Loucy (cell line): ENCODE data around the gene ZNF692.
"Not testable (repeated sequence)": the region's sequence is repeated elsewhere in the genome, so short reads cannot be mapped to it uniquely, and the experiment has no call there.

Experiments used
- H2AFZ ChIP-seq: fragments of 200-600 bp; sonication (generic); 2 replicates; pipeline ENCODE4 v1.6.0; 2016; ENCODE audit warnings: antibody characterized with exemption, mild to moderate bottlenecking, low read length, moderate library complexity
- H3F3A ChIP-seq: fragments of 200-600 bp; 2 replicates; pipeline ENCODE4 v1.6.0; 2016; ENCODE audit warnings: antibody characterized with exemption, low read depth, mild to moderate bottlenecking
- H3K27me3 ChIP-seq: fragments of 200-600 bp; sonication (generic); 2 replicates; pipeline ENCODE4 v1.6.1; 2014; ENCODE audit warnings: low read length, mild to moderate bottlenecking; ENCODE audit not compliant: insufficient read depth, poor library complexity, severe bottlenecking
- H3K36me3 ChIP-seq: fragments of 200-600 bp; sonication (generic); 2 replicates; pipeline ENCODE4 v1.6.1; 2016; ENCODE audit warnings: low read length; ENCODE audit not compliant: insufficient read depth
- H3K4me1 ChIP-seq: fragments of 200-600 bp; sonication (generic); 2 replicates; pipeline ENCODE4 v1.5.1; 2014; ENCODE audit warnings: low read length, mild to moderate bottlenecking; ENCODE audit not compliant: insufficient read depth, poor library complexity, severe bottlenecking
- H3K4me2 ChIP-seq: fragments of 200-600 bp; sonication (generic); 2 replicates; pipeline ENCODE4 v1.6.0; 2014; ENCODE audit warnings: antibody characterized with exemption, low read length, low read depth, mild to moderate bottlenecking; ENCODE audit not compliant: poor library complexity, severe bottlenecking
- H3K4me3 ChIP-seq: fragments of 200-600 bp; sonication (generic); 2 replicates; pipeline ENCODE4 v1.5.1; 2014; ENCODE audit warnings: low read length, mild to moderate bottlenecking, mixed read lengths; ENCODE audit not compliant: poor library complexity, severe bottlenecking
- H3K79me2 ChIP-seq: fragments of 200-600 bp; sonication (generic); 2 replicates; pipeline ENCODE4 v1.6.1; 2014; ENCODE audit warnings: low read length; ENCODE audit not compliant: insufficient read depth
- H3K9ac ChIP-seq: fragments of 200-600 bp; sonication (generic); 2 replicates; pipeline ENCODE4 v1.6.0; 2014; ENCODE audit warnings: mild to moderate bottlenecking, low read depth, low read length, moderate library complexity; ENCODE audit not compliant: poor library complexity, severe bottlenecking
- H3K9me2 ChIP-seq: fragments of 200-600 bp; sonication (generic); replicated peaks from 2 replicates; pipeline ENCODE4 v1.6.1; 2016; ENCODE audit warnings: low read depth, low read length, mixed read lengths
- H3K9me3 ChIP-seq: fragments of 200-600 bp; sonication (generic); 2 replicates; pipeline ENCODE4 v1.6.1; 2014; ENCODE audit warnings: mild to moderate bottlenecking, antibody characterized with exemption, low read length, low read depth; ENCODE audit not compliant: insufficient read depth
- H4K20me1 ChIP-seq: fragments of 200-600 bp; sonication (generic); 2 replicates; pipeline ENCODE4 v1.6.0; 2014; ENCODE audit warnings: antibody characterized with exemption, low read length, mild to moderate bottlenecking; ENCODE audit not compliant: insufficient read depth, poor library complexity, severe bottlenecking
- EZH2phosphoT487 ChIP-seq: fragments of 200-600 bp; IDR thresholded peaks from 2 replicates; pipeline ENCODE4 v1.6.1; 2018; ENCODE audit warnings: antibody characterized with exemption, mild to moderate bottlenecking, moderate library complexity, borderline replicate concordance
- TF ChIP-seq, protein P1 (sequence below): fragments of 200-600 bp; sonication (generic); conservative IDR thresholded peaks from 2 replicates; pipeline ENCODE4 v1.5.1; 2014; ENCODE audit warnings: mild to moderate bottlenecking, antibody characterized with exemption, low read length

ZNF692 gene

DNA sequence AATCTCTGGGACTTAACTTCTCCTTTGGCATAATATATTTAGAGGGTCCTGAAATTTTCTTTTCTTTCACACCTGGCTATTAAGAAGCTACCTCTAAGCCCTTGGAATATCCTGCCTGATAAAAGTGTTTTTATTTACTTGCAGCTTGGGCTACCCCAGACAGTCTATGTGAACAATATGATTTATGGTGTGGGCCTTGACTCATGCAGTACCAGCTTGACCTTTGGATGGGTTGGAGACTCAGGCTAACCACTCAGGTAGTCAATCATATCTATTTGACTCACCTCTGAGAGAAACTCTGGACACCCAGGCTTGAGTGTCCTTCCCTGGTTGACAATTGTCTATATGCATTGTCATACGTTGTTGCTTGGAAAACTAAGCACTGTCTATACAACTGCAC is 33.7 kb upstream of the ZNF692 start:
- no peak for TF ChIP-seq EZH2phosphoT487
- TF ChIP-seq, protein P1, sequence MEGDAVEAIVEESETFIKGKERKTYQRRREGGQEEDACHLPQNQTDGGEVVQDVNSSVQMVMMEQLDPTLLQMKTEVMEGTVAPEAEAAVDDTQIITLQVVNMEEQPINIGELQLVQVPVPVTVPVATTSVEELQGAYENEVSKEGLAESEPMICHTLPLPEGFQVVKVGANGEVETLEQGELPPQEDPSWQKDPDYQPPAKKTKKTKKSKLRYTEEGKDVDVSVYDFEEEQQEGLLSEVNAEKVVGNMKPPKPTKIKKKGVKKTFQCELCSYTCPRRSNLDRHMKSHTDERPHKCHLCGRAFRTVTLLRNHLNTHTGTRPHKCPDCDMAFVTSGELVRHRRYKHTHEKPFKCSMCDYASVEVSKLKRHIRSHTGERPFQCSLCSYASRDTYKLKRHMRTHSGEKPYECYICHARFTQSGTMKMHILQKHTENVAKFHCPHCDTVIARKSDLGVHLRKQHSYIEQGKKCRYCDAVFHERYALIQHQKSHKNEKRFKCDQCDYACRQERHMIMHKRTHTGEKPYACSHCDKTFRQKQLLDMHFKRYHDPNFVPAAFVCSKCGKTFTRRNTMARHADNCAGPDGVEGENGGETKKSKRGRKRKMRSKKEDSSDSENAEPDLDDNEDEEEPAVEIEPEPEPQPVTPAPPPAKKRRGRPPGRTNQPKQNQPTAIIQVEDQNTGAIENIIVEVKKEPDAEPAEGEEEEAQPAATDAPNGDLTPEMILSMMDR = no peak
- Histone ChIP-seq H3K9me3 (no peaks in the 10 kb centered on the region), H3K27me3 (no peaks in the 10 kb centered on the region), H4K20me1 (no peaks in the 10 kb centered on the region), H3K4me3 (no peak overlapping the region), H3F3A (no peaks in the 10 kb centered on the region), H3K36me3 (no peaks in the 10 kb centered on the region), H3K79me2 (no peaks in the 10 kb centered on the region), H3K4me1 (peaks cover 40% of the 10 kb centered on the region), H3K9ac (no peak overlapping the region), H2AFZ (no peak overlapping the region), H3K4me2 (no peak overlapping the region), H3K9me2 (no peaks in the 10 kb centered on the region)

DNA sequence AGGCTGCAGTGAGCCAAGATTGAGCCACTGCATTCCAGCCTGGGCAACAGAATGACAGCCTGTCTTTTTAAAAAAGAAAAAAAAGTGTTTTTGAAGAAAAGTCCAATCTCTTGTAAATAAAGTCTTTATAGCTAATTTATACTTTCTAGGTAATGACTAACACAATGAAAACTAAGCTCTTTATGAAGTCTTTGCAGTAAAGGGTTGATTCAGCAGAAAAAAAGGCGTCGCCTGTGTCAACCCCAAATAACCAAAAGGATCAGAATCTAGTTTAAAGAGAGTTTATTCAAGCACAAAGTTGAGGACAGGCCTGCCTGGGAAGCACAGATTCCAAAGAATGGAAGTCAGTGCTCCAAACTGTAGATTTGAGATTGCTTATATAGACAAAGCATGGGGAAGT is 32.9 kb upstream of the ZNF692 start:
- H4K20me1 ChIP-seq = no peaks in the 10 kb centered on the region
- no peaks in the 10 kb centered on the region for H3K27me3 ChIP-seq
- no peak overlapping the region for H2AFZ ChIP-seq
- no peaks in the 10 kb centered on the region for H3K36me3 ChIP-seq
- no peak overlapping the region for H3K4me2 ChIP-seq
- no peaks in the 10 kb centered on the region for H3F3A ChIP-seq
- no peaks in the 10 kb centered on the region for H3K9me3 ChIP-seq
- no peak overlapping the region for H3K4me3 ChIP-seq
- TF ChIP-seq, protein P1 = no peak
- TF ChIP-seq EZH2phosphoT487 = no peak
- no peak overlapping the region for H3K9ac ChIP-seq
- peaks cover 47% of the 10 kb centered on the region for H3K4me1 ChIP-seq
- H3K9me2 ChIP-seq = no peaks in the 10 kb centered on the region
- no peaks in the 10 kb centered on the region for H3K79me2 ChIP-seq

DNA sequence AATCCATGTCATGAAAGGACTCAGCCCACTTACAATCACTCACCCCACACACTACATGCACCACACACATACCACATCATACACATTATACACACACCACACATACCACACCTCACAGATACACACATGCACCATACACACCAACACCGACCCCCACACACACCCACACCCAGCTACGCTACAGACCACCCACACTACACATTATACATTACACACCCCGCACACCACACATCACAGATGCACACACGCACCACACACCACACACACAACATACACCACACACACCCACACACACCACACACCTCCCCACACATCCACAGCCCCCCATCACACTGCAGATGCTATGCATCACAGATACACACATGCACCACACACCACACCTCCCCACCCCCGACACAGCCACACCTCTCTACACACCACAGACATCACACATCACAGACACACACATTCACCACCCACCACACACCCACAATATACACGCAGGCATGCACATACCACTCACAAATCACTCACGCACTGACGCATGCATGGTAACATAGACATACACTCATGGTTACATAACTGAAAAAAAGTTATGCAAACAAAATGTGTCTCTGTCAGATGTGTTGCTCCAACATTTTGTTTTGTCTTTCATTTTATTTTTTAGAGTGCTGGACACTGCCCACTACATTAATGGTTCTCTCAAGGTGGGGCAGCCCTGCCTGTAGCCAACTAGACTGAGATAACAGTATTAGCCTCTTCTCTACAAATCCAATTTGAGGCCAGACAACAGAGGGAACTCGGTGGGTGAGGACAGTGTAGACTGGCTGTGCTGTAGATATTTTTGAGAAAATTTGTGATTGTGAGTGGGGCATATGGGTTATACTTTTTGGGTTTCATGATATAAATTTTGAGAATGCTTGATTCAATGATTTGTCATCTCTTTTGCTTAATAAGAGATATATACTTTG is 31.9 kb upstream of the ZNF692 start:
- TF ChIP-seq, protein P1 = no peak
- TF ChIP-seq EZH2phosphoT487 = no peak
- H3K9ac ChIP-seq = no peak overlapping the region
- no peak overlapping the region for H3K4me2 ChIP-seq
- H3K36me3 ChIP-seq = no peaks in the 10 kb centered on the region
- no peaks in the 10 kb centered on the region for H3K27me3 ChIP-seq
- no peak overlapping the region for H3K4me3 ChIP-seq
- no peaks in the 10 kb centered on the region for H3K79me2 ChIP-seq
- no peaks in the 10 kb centered on the region for H3F3A ChIP-seq
- no peaks in the 10 kb centered on the region for H3K9me3 ChIP-seq
- no peaks in the 10 kb centered on the region for H3K9me2 ChIP-seq
- no peaks in the 10 kb centered on the region for H4K20me1 ChIP-seq
- H2AFZ ChIP-seq = no peak overlapping the region
- peaks cover 56% of the 10 kb centered on the region for H3K4me1 ChIP-seq

DNA sequence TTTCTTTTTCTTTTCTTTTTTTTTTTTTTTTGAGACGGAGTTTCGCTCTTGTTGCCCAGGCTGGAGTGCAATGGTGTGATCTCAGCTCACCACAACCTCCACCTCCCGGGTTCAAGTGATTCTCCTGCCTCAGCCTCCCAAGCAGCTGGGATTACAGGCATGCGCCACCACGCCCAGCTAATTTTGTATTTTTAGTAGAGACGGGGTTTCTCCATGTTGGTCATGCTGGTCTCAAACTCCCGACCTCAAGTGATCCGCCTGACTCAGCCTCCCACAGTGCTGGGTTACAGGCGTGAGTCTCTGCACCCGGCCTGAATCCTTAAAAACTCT is 31.0 kb upstream of the ZNF692 start:
- peak overlapping the region; percentile 29 for H3K4me2 ChIP-seq
- H3K79me2 ChIP-seq, H3K9me3 ChIP-seq, H3K4me3 ChIP-seq, H2AFZ ChIP-seq, H3K9me2 ChIP-seq, H3K36me3 ChIP-seq, H3K27me3 ChIP-seq, H4K20me1 ChIP-seq, H3F3A ChIP-seq: not testable (repeated sequence)
- H3K9ac ChIP-seq = peak overlapping the region; percentile 29
- H3K4me1 ChIP-seq = peaks cover 66% of the 10 kb centered on the region
